Testis (tissue), 2 donors: ENCODE data around the gene SPANXA2.
"Not testable (repeated sequence)": the region's sequence is repeated elsewhere in the genome, so short reads cannot be mapped to it uniquely, and the experiment has no call there.

ENCODE experiments used
- POLR2A ChIP-seq: fragments of 450-650 bp; IDR thresholded peaks from one replicate; pipeline ENCODE4 v1.6.1; 2017; ENCODE audit warnings: antibody characterized with exemption, mild to moderate bottlenecking, moderate library complexity
- TF ChIP-seq, protein P1 (sequence below), 3 experiments: fragments of 450-650 bp in 2 of 3; fragments of 200-600 bp in 1 of 3; sonication (generic) in 1 of 3; IDR thresholded peaks; one replicate each; pipeline ENCODE4 v1.5.1; 2016 to 2019; ENCODE audit warnings: antibody characterized with exemption in 3 of 3, mild to moderate bottlenecking in 2 of 3, moderate library complexity in 1 of 3

DNA sequence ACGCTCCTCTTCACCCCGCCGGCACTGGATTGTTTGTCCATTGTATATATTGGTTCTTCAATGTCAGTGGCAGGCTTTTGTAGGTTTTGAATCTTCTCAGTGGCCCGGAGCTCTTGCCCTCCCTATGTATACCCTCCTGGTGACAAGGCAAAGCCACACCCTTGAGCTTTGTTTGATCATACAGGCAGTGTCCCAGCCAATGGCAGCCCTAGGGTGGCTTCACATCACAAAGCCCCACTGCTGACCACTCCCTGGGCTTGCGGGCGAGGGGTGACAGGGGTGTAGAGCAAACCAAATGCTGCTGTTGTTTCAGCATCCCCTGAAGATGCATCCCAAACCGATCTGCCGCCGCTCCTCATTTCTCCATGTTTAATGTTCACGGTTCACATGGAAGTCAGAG lies 4.9 kb upstream of the SPANXA2 start, which contains the start of gene SPANXA1:
- not testable (repeated sequence) for TF ChIP-seq POLR2A
- TF ChIP-seq, protein P1, sequence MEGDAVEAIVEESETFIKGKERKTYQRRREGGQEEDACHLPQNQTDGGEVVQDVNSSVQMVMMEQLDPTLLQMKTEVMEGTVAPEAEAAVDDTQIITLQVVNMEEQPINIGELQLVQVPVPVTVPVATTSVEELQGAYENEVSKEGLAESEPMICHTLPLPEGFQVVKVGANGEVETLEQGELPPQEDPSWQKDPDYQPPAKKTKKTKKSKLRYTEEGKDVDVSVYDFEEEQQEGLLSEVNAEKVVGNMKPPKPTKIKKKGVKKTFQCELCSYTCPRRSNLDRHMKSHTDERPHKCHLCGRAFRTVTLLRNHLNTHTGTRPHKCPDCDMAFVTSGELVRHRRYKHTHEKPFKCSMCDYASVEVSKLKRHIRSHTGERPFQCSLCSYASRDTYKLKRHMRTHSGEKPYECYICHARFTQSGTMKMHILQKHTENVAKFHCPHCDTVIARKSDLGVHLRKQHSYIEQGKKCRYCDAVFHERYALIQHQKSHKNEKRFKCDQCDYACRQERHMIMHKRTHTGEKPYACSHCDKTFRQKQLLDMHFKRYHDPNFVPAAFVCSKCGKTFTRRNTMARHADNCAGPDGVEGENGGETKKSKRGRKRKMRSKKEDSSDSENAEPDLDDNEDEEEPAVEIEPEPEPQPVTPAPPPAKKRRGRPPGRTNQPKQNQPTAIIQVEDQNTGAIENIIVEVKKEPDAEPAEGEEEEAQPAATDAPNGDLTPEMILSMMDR (IDR thresholded peaks at IDR 0.05): not testable (repeated sequence)
